Measurements from ENCODE around the gene UFM1. TPM values are rescaled to one million over a fixed set of nuclear protein-coding genes. Genes with fewer than 3 reads are reported as not detected.

The UFM1 gene
- total RNA-seq, 1 donor from 2014 or later: 55.7 TPM

GRCh38 chr13:38386421-38386820 is 36.8 kb downstream of the UFM1 start:
- DNase-seq (no peak), ATAC-seq (ENCODE audit: low read depth) (no peak)
- H3K27me3 Mint-ChIP-seq: no peaks in the 10 kb centered on the region
- peaks cover 4% of the 10 kb centered on the region for H3K9me3 Mint-ChIP-seq
- POLR2A ChIA-PET: no interaction called here
- H3K4me3 Mint-ChIP-seq: no peak overlapping the region
- no peaks in the 10 kb centered on the region for H3K36me3 Mint-ChIP-seq (ENCODE audit: low read depth)
- intact Hi-C loops (cut with micrococcal nuclease): no loop called here
- CTCF ChIA-PET: no interaction called here
- TF ChIP-seq, protein P1, sequence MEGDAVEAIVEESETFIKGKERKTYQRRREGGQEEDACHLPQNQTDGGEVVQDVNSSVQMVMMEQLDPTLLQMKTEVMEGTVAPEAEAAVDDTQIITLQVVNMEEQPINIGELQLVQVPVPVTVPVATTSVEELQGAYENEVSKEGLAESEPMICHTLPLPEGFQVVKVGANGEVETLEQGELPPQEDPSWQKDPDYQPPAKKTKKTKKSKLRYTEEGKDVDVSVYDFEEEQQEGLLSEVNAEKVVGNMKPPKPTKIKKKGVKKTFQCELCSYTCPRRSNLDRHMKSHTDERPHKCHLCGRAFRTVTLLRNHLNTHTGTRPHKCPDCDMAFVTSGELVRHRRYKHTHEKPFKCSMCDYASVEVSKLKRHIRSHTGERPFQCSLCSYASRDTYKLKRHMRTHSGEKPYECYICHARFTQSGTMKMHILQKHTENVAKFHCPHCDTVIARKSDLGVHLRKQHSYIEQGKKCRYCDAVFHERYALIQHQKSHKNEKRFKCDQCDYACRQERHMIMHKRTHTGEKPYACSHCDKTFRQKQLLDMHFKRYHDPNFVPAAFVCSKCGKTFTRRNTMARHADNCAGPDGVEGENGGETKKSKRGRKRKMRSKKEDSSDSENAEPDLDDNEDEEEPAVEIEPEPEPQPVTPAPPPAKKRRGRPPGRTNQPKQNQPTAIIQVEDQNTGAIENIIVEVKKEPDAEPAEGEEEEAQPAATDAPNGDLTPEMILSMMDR (IDR thresholded peaks at IDR 0.05): no peak
- H3K27ac Mint-ChIP-seq: no peak overlapping the region
- no peaks in the 10 kb centered on the region for H3K4me1 Mint-ChIP-seq

- Mint-ChIP-seq H3K9me3 (peaks cover 4% of the 10 kb centered on the region), H3K4me1 (no peaks in the 10 kb centered on the region), H3K27ac (no peak overlapping the region), H3K36me3 (ENCODE audit: low read depth) (no peaks in the 10 kb centered on the region), H3K27me3 (no peaks in the 10 kb centered on the region), H3K4me3 (no peak overlapping the region)
- TF ChIP-seq, protein P1 (IDR thresholded peaks at IDR 0.05): no peak
- DNase-seq: no peak
- intact Hi-C loops (cut with micrococcal nuclease): no loop called here
- no peak for ATAC-seq (ENCODE audit: low read depth)
- POLR2A ChIA-PET: no interaction called here
- CTCF ChIA-PET: no interaction called here
Observed at GRCh38 chr13:38391341-38391740, 41.7 kb downstream of the UFM1 start.

GRCh38 chr13:38394777-38395496 is 45.3 kb downstream of the UFM1 start:
- CTCF ChIA-PET: no interaction called here
- Mint-ChIP-seq H3K36me3 (ENCODE audit: low read depth) (no peaks in the 10 kb centered on the region), H3K27me3 (no peaks in the 10 kb centered on the region), H3K27ac (no peak overlapping the region), H3K9me3 (peaks cover 4% of the 10 kb centered on the region), H3K4me3 (no peak overlapping the region), H3K4me1 (no peaks in the 10 kb centered on the region)
- TF ChIP-seq, protein P1 (IDR thresholded peaks at IDR 0.05): no peak
- no peak for ATAC-seq (ENCODE audit: low read depth)
- no peak for DNase-seq
- intact Hi-C loops (cut with micrococcal nuclease): no loop called here
- POLR2A ChIA-PET: no interaction called here

DNA sequence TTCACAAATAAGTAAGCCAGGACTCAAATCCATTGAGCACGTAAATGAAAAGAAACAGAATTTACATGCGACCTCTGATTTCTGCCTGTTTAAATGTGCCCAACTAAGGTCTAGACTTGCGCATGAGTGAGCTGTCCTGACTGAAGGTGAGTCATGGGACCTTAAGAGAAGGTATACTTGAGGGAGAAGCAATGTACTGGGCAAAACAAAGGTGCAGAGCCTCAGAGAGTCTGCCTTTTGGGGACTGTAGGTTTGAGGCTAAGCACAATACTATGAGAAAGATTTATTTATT is 45.8 kb downstream of the UFM1 start:
- H3K4me3 Mint-ChIP-seq: no peak overlapping the region
- intact Hi-C loops (cut with micrococcal nuclease): no loop called here
- no peaks in the 10 kb centered on the region for H3K27me3 Mint-ChIP-seq
- POLR2A ChIA-PET: no interaction called here
- TF ChIP-seq, protein P1 (IDR thresholded peaks at IDR 0.05): no peak
- no peak overlapping the region for H3K27ac Mint-ChIP-seq
- ATAC-seq (ENCODE audit: low read depth) (no peak), DNase-seq (no peak)
- H3K36me3 Mint-ChIP-seq (ENCODE audit: low read depth): no peaks in the 10 kb centered on the region
- CTCF ChIA-PET: no interaction called here
- H3K9me3 Mint-ChIP-seq: peaks cover 4% of the 10 kb centered on the region
- H3K4me1 Mint-ChIP-seq: no peaks in the 10 kb centered on the region

DNA sequence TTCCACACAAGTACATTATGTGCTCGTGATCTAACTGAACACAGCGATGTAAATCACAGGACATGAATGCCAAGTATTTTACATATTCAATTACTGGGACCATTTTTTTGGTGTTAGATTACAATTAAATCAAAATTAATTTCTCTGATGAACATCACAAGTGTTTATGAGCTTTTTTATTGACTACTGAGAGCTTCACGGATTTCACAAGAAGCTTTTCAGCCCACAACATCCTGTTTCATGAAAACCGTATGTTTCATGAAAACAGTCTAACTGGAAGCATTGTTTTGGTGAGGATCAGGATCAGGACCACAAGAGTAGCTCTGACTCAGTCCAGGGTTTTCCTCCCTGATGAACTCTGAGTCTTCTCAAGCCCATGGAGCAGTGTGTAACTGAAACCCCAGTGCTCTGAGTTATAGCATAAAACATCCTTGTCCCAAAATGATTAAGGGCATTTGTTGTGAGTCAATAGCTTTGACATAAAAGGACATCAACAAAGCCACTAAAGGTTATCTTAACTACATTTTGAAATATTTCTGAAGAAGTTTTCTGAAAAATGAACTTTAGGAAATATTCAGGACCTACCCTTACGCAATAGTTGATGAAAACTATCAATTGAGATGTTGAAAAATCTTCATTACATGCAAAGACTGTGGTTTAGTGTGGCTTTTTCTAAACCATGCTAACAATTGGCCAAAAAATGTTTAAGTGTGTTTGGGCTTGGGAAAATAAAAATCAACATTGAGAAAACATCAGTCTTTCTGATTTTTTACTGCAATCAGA is 49.3 kb downstream of the UFM1 start:
- ATAC-seq (ENCODE audit: low read depth): no peak
- CTCF ChIA-PET: no interaction called here

More for the DNA sequence above, 49.3 kb downstream of the UFM1 start:
- Mint-ChIP-seq H3K27me3 (peaks cover 2% of the 10 kb centered on the region), H3K27ac (no peak overlapping the region), H3K4me1 (no peaks in the 10 kb centered on the region), H3K9me3 (no peaks in the 10 kb centered on the region), H3K4me3 (no peak overlapping the region), H3K36me3 (ENCODE audit: low read depth) (no peaks in the 10 kb centered on the region)
- intact Hi-C loops (cut with micrococcal nuclease): no loop called here
- no peak for DNase-seq
- TF ChIP-seq, protein P1 (IDR thresholded peaks at IDR 0.05): no peak
- POLR2A ChIA-PET: no interaction called here
